Right atrium auricular region (tissue), 2 donors: ENCODE results near the gene CARMIL1. TPM values are rescaled to one million over a fixed set of nuclear protein-coding genes. Genes with fewer than 3 reads are reported as not detected.

Experiments used
- DNase-seq: peaks from one replicate; pipeline ENCODE4 v3.0.0-alpha.2; 2019; ENCODE audit warnings: low spot score
- H3K27ac ChIP-seq, 2 donors: fragments of 200-600 bp; sonication (generic); 1 replicate in 1 of 2; 2 replicates in 1 of 2; pipeline ENCODE4 v1.5.1; 2016 to 2019
- H3K27me3 ChIP-seq, 2 donors: fragments of 200-600 bp; sonication (generic); one replicate each; pipeline versions ENCODE4 v1.5.1 to v1.6.0; 2017 to 2019
- H3K36me3 ChIP-seq: fragments of 200-600 bp; sonication (generic); one replicate; pipeline ENCODE4 v1.5.1; 2016
- H3K4me1 ChIP-seq, 2 donors: fragments of 200-600 bp; sonication (generic); one replicate each; pipeline versions ENCODE4 v1.5.1 to v1.6.0; 2017 to 2019
- H3K4me3 ChIP-seq, 2 donors: fragments of 200-600 bp; sonication (generic); 1 replicate in 1 of 2; 2 replicates in 1 of 2; pipeline ENCODE4 v1.5.1; 2017 to 2019; ENCODE audit warnings: mild to moderate bottlenecking in 1 of 2, moderate library complexity in 1 of 2
- H3K9me3 ChIP-seq, 2 donors: fragments of 200-600 bp; sonication (generic); one replicate each; pipeline ENCODE4 v1.5.1; 2019
- CTCF ChIP-seq, 2 donors: fragments of 200-600 bp; sonication (generic); IDR thresholded peaks; one replicate each; pipeline ENCODE4 v1.5.1; 2019; ENCODE audit warnings: antibody characterized with exemption in 2 of 2
- total RNA-seq, 2 donors: library from RNA; depleted of rRNA; stranded (reverse); fragments of >200 nt; gene quantifications; one replicate each; pipeline ENCODE4 v1.1.0, GENCODE V29; 2016

CARMIL1 gene
- total RNA-seq, 2 donors from 2014 or later, result 7.9 to 29.4 TPM

- Histone ChIP-seq H3K27ac (no peak within 1 kb of the TSS), H3K27me3 (no peaks in the 10 kb centered on the region), H3K9me3 (no peaks in the 10 kb centered on the region), H3K4me1 (no peaks in the 10 kb centered on the region), H3K36me3 (no peaks in the 10 kb centered on the region), H3K4me3 (peak within 1 kb of the TSS; percentile 17 to 20)
- TF ChIP-seq CTCF (IDR thresholded peaks at IDR 0.05), result no peak
- peak; percentile 63 for DNase-seq
These were observed 372.9 kb downstream of the CARMIL1 start, which contains the start of gene SCGN for GRCh38 chr6:25652007-25652515. Gene SCGN (plus strand): TSS chr6:25652215. CDS start chr6:25652404, 189 bp downstream.

GRCh38 chr6:25655723-25656122, 376.5 kb downstream of the CARMIL1 start:
- no peak overlapping the region for H3K27ac ChIP-seq
- H3K4me1 ChIP-seq, result no peaks in the 10 kb centered on the region
- no peaks in the 10 kb centered on the region for H3K27me3 ChIP-seq
- H3K36me3 ChIP-seq, result no peaks in the 10 kb centered on the region
- TF ChIP-seq CTCF (IDR thresholded peaks at IDR 0.05), result no peak
- H3K4me3 ChIP-seq, result no peak overlapping the region
- H3K9me3 ChIP-seq, result no peaks in the 10 kb centered on the region
- no peak for DNase-seq

GRCh38 chr6:25659633-25660368, 380.6 kb downstream of the CARMIL1 start:
- H3K27ac ChIP-seq, result no peak overlapping the region
- H3K9me3 ChIP-seq, result no peaks in the 10 kb centered on the region
- H3K4me3 ChIP-seq, result no peak overlapping the region
- TF ChIP-seq CTCF (IDR thresholded peaks at IDR 0.05), result no peak
- DNase-seq, result no peak
- no peaks in the 10 kb centered on the region for H3K4me1 ChIP-seq
- H3K36me3 ChIP-seq, result no peaks in the 10 kb centered on the region
- H3K27me3 ChIP-seq, result no peaks in the 10 kb centered on the region

GRCh38 chr6:25660512-25660911, 381.3 kb downstream of the CARMIL1 start:
- Histone ChIP-seq H3K27ac (no peak overlapping the region), H3K27me3 (no peaks in the 10 kb centered on the region), H3K4me3 (no peak overlapping the region), H3K4me1 (no peaks in the 10 kb centered on the region), H3K9me3 (no peaks in the 10 kb centered on the region), H3K36me3 (no peaks in the 10 kb centered on the region)
- DNase-seq, result no peak
- TF ChIP-seq CTCF (IDR thresholded peaks at IDR 0.05), result no peak

GRCh38 chr6:25661129-25661779, 382.1 kb downstream of the CARMIL1 start:
- no peak for TF ChIP-seq CTCF (IDR thresholded peaks at IDR 0.05)
- no peak for DNase-seq
- Histone ChIP-seq H3K4me1 (no peaks in the 10 kb centered on the region), H3K9me3 (no peaks in the 10 kb centered on the region), H3K27me3 (no peaks in the 10 kb centered on the region), H3K4me3 (no peak overlapping the region), H3K36me3 (no peaks in the 10 kb centered on the region), H3K27ac (no peak overlapping the region)
